ENCODE data around the gene ZC3H4.

ZC3H4 gene

DNA sequence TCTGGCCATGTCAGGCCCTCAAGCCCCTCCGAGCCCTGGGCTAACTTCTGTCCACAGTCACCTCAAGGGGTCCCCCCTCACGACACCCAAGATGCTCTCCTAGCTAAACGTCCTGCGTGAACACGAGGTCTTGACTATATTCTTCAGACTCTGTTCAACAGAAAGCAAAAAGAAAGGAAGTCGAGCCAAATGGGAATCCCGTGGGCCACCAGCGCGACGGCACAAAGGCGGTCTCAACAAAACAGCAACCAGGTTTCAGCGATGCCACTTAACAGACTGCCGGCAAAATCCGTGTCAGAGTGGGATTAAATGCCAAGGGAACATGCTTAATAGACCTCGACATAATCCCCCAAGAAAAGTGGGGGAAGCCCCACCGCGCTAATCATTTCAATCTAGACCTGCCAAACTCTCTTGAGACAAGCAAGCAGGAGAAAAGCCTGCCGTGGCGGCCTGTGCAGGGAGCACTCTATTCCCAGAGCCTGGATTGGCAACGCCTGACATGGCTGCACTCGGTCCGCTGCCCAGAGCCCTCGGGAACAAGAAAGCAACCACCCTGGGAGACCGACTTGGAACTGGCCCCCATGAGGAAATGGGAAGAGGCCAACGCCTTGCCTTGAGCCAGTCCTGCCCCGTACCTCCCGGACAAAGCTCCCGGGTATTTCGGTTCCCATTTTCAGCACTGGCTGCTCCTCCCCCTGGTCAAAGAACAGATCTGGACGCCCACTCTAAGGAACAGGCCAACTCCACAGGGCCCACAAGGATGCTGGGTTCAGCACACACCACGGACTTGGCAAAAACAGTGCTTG, 16.0 kb downstream of the ZC3H4 start:
- H3K36me3 Mint-ChIP-seq (ENCODE audit: insufficient read depth): peaks cover 9% of the 10 kb centered on the region
- no peaks in the 10 kb centered on the region for H3K9me3 Mint-ChIP-seq
- no peaks in the 10 kb centered on the region for H3K27me3 Mint-ChIP-seq
- H3K27ac Mint-ChIP-seq: peak overlapping the region in 1 of 2 donors; percentile 36
- no peak overlapping the region for H3K4me3 Mint-ChIP-seq
- H3K4me1 Mint-ChIP-seq (ENCODE audit: low read depth in 2 of 2): peaks cover 38% of the 10 kb centered on the region in 2 donors
- ATAC-seq (replicated peaks): no peak
- no peak for DNase-seq

DNA sequence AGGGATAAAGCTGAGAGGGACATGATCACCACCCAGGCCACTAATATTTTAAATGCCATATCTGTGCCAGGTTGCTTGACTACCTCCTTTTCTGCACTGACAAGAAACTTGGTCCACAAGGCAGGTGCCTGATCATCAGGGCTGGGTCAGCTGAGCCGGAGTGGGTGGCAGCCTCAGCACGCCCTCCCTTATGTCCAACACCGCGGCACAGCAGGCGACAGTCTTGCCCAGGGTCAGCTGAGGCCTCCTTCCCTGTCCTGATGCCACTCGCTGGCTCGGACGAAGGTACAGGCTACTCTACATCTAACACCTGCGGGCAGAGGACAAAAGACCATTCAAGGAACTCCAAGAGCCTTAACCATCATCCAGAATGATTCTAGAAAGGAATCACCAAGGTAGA, 16.9 kb downstream of the ZC3H4 start:
- Mint-ChIP-seq H3K36me3 (ENCODE audit: insufficient read depth) (peaks cover 17% of the 10 kb centered on the region), H3K4me1 (ENCODE audit: low read depth in 2 of 2) (peaks cover 35 to 37% of the 10 kb centered on the region in 2 donors), H3K27me3 (no peaks in the 10 kb centered on the region), H3K27ac (peak overlapping the region; percentile 36 to 90), H3K4me3 (no peak overlapping the region), H3K9me3 (no peaks in the 10 kb centered on the region)
- DNase-seq (no peak), ATAC-seq (replicated peaks) (no peak)

GRCh38 chr19:47096100-47096704, 17.4 kb downstream of the ZC3H4 start:
- Mint-ChIP-seq H3K27me3 (no peaks in the 10 kb centered on the region), H3K9me3 (no peaks in the 10 kb centered on the region), H3K27ac (peak overlapping the region; percentile 90 to 97), H3K4me3 (peak overlapping the region in 1 of 2 donors; percentile 59), H3K36me3 (ENCODE audit: insufficient read depth) (peaks cover 22% of the 10 kb centered on the region), H3K4me1 (ENCODE audit: low read depth in 2 of 2) (peaks cover 35 to 36% of the 10 kb centered on the region in 2 donors)
- no peak for DNase-seq
- ATAC-seq (replicated peaks): no peak

- Mint-ChIP-seq H3K27me3 (no peaks in the 10 kb centered on the region), H3K9me3 (no peaks in the 10 kb centered on the region), H3K36me3 (ENCODE audit: insufficient read depth) (peaks cover 28% of the 10 kb centered on the region), H3K4me3 (peak overlapping the region; percentile 56 to 59), H3K27ac (peak overlapping the region; percentile 90 to 97), H3K4me1 (ENCODE audit: low read depth in 2 of 2) (peaks cover 36% of the 10 kb centered on the region in 2 donors)
- ATAC-seq (replicated peaks) (peak; percentile 13), DNase-seq (no peak)
These were observed 18.0 kb downstream of the ZC3H4 start for GRCh38 chr19:47095476-47096099.

DNA sequence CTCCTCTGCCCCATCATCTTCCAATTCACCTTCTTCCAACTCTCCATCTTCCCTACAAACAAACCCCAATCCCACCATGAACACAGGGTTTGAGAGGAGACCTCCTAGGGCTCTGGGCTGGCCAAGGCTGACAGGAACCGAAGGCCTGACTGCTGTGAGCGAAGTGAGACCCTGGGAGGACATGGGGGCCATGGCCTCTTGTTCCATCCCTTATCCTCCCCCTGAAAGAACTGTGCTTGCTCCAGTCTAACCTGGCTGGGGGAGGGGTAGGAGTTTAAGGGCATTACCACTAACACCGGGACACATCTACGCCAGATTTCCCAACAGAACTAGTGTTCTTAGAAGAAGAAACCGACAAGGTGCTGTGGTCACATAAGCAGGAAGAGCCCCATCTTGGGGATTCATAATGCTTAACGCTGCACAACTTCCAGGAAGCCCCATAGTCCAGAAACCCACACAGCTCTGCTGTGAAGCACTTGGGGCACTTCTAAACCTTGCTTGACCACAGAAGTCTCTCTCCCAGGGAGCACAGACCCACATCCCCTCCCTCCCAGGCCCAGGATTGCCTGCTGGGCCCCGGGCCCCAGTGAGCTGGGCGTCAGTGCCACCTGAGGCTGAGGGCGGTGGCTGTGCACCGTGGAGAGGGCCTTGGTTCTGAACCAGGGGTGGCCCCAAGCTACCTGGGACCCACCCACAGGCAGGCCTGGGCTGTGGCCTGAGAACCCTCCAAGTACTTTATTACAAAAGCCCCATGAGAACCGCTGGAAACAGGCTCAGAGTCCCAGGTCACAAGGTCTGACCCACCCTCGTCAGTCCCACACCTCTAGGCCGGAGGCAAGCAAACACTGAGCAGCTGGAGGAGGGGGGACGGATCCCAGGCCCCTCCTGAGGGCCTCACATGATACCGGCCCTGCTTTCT, 18.8 kb downstream of the ZC3H4 start:
- peak; percentile 66 for ATAC-seq (replicated peaks)
- Mint-ChIP-seq H3K36me3 (ENCODE audit: insufficient read depth) (peaks cover 36% of the 10 kb centered on the region), H3K4me1 (ENCODE audit: low read depth in 2 of 2) (peaks cover 32 to 39% of the 10 kb centered on the region in 2 donors), H3K27ac (peak overlapping the region; percentile 90 to 97), H3K4me3 (peak overlapping the region; percentile 56 to 59), H3K9me3 (no peaks in the 10 kb centered on the region), H3K27me3 (no peaks in the 10 kb centered on the region)
- DNase-seq: peak in 2 of 3 experiments; percentile 19 to 26

- peaks cover 45% of the 10 kb centered on the region for H3K36me3 Mint-ChIP-seq (ENCODE audit: insufficient read depth)
These were observed 19.7 kb downstream of the ZC3H4 start for GRCh38 chr19:47093841-47094240.

GRCh38 chr19:47093254-47093653, 20.3 kb downstream of the ZC3H4 start:
- H3K36me3 Mint-ChIP-seq (ENCODE audit: insufficient read depth): peaks cover 51% of the 10 kb centered on the region

More at GRCh38 chr19:47093841-47094240, 19.7 kb downstream of the ZC3H4 start:
- H3K4me1 Mint-ChIP-seq (ENCODE audit: low read depth in 2 of 2): peaks cover 32 to 36% of the 10 kb centered on the region in 2 donors
- no peaks in the 10 kb centered on the region for H3K9me3 Mint-ChIP-seq
- peak overlapping the region; percentile 56 to 59 for H3K4me3 Mint-ChIP-seq
- ATAC-seq (replicated peaks): peak; percentile 54
- H3K27ac Mint-ChIP-seq: peak overlapping the region; percentile 90 to 97
- no peak for DNase-seq
- no peaks in the 10 kb centered on the region for H3K27me3 Mint-ChIP-seq

DNA sequence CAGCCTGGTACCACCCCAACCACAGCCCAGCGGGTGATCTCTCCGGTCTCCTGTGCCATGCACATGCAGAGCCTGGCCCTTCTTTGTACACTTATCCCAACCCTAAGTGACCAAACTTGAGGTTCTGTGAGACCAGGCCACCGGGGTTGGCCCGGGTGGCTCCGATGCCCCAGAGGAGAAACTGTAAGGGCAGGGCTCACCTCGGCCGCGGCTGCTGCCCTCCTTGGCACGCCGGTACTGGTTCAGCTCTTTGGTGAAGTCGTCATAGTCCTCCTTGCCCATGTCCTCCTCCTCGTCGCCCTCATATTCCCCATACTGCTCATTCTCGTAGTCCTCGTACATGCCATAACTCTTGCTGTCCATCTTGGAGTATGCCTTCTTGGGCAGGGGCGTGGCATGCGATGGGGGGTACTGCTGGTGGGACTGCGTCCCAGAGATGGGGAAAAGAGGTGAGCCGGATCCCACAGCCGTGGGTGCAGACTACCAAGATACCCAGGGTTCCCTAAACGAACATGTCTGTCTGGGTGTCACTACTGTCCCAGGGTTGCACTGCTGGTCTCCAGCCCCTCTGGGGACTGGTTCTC, 23.7 kb downstream of the ZC3H4 start:
- no peaks in the 10 kb centered on the region for H3K9me3 Mint-ChIP-seq
- no peaks in the 10 kb centered on the region for H3K27me3 Mint-ChIP-seq
- peaks cover 78% of the 10 kb centered on the region for H3K36me3 Mint-ChIP-seq (ENCODE audit: insufficient read depth)
- no peak overlapping the region for H3K4me3 Mint-ChIP-seq
- peaks cover 17 to 19% of the 10 kb centered on the region in 2 donors for H3K4me1 Mint-ChIP-seq (ENCODE audit: low read depth in 2 of 2)
- no peak for DNase-seq
- ATAC-seq (replicated peaks): no peak
- H3K27ac Mint-ChIP-seq: peak overlapping the region in 1 of 2 donors; percentile 78

More at GRCh38 chr19:47093254-47093653, 20.3 kb downstream of the ZC3H4 start:
- DNase-seq (no peak), ATAC-seq (replicated peaks) (no peak)
- Mint-ChIP-seq H3K4me1 (ENCODE audit: low read depth in 2 of 2) (peaks cover 31 to 32% of the 10 kb centered on the region in 2 donors), H3K4me3 (no peak overlapping the region), H3K27ac (peak overlapping the region; percentile 90 to 97), H3K9me3 (no peaks in the 10 kb centered on the region), H3K27me3 (no peaks in the 10 kb centered on the region)

- no peaks in the 10 kb centered on the region for H3K27me3 Mint-ChIP-seq
These were observed 27.3 kb downstream of the ZC3H4 start for GRCh38 chr19:47086280-47086679.

GRCh38 chr19:47084879-47085439, 28.6 kb downstream of the ZC3H4 start:
- no peak for ATAC-seq (replicated peaks)
- peaks cover 0 to 2% of the 10 kb centered on the region in 2 donors for H3K4me1 Mint-ChIP-seq (ENCODE audit: low read depth in 2 of 2)
- no peak for DNase-seq
- no peaks in the 10 kb centered on the region for H3K9me3 Mint-ChIP-seq
- no peaks in the 10 kb centered on the region for H3K27me3 Mint-ChIP-seq
- H3K4me3 Mint-ChIP-seq: no peak overlapping the region
- H3K27ac Mint-ChIP-seq: no peak overlapping the region
- H3K36me3 Mint-ChIP-seq (ENCODE audit: insufficient read depth): peaks cover 87% of the 10 kb centered on the region

More at GRCh38 chr19:47086280-47086679, 27.3 kb downstream of the ZC3H4 start:
- DNase-seq: no peak
- Mint-ChIP-seq H3K27ac (peak overlapping the region in 1 of 2 donors; percentile 57), H3K9me3 (no peaks in the 10 kb centered on the region), H3K36me3 (ENCODE audit: insufficient read depth) (peaks cover 88% of the 10 kb centered on the region), H3K4me1 (ENCODE audit: low read depth in 2 of 2) (peaks cover 2 to 7% of the 10 kb centered on the region in 2 donors), H3K4me3 (no peak overlapping the region)
- no peak for ATAC-seq (replicated peaks)

DNA sequence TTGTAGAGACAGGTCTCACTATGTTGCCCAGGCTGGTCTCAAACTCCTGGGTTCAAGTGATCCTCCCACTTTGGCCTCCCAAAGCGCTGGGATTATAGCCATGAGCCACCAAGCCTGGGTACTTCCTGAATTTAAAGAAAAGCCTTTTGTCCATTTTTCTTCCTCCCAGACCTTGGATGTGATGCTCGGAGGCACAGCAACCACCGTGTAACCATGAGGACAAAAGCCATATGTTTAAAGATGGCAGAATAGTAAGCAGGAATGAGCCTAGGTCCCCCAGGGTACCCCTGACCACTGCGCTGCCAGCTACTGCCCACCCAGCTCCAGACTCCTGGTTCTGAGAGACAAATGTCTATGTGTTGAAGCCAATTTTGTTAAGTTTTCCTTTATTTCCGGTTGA, 31.1 kb downstream of the ZC3H4 start:
- Mint-ChIP-seq H3K27ac (no peak overlapping the region), H3K9me3 (no peaks in the 10 kb centered on the region), H3K27me3 (no peaks in the 10 kb centered on the region), H3K36me3 (ENCODE audit: insufficient read depth) (peaks cover 85% of the 10 kb centered on the region), H3K4me1 (ENCODE audit: low read depth in 2 of 2) (peaks cover 0 to 4% of the 10 kb centered on the region in 2 donors), H3K4me3 (no peak overlapping the region)
- ATAC-seq (replicated peaks) (no peak), DNase-seq (no peak)

DNA sequence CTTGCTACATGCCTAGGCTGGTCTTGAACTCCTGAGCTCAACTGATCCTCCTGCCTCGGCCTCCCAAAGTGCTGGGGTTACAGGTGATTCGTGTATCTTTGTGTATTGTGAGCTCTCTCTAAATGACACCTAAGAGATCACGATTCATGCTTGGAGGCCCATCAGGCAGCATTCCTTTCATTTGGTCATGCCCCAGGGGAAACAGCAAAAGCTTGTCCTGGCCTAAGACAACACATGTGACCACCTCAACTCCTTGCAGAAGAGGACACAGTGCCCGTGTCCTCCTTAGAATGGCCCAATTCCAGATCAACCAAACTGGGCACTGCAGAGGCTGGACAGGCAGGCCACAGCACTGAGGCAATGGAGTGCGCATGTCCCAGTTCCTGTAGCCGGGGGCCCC, 32.5 kb downstream of the ZC3H4 start:
- peak overlapping the region in 1 of 2 donors; percentile 25 for H3K27ac Mint-ChIP-seq
- H3K4me3 Mint-ChIP-seq: no peak overlapping the region
- no peak for ATAC-seq (replicated peaks)
- H3K27me3 Mint-ChIP-seq: no peaks in the 10 kb centered on the region
- H3K4me1 Mint-ChIP-seq (ENCODE audit: low read depth in 2 of 2): peaks cover 0 to 2% of the 10 kb centered on the region in 2 donors
- DNase-seq: no peak
- H3K36me3 Mint-ChIP-seq (ENCODE audit: insufficient read depth): peaks cover 84% of the 10 kb centered on the region
- H3K9me3 Mint-ChIP-seq: no peaks in the 10 kb centered on the region
